ENCODE data around the gene BRI3. TPM values are rescaled to one million over a fixed set of nuclear protein-coding genes. Genes with fewer than 3 reads are reported as not detected.

The BRI3 gene
- total and polyA plus RNA-seq, 2 of the 13 experiments (the other 11 are each of a cell fraction or from before 2014, with no cell fraction given), result 54.0 to 103 TPM

DNA sequence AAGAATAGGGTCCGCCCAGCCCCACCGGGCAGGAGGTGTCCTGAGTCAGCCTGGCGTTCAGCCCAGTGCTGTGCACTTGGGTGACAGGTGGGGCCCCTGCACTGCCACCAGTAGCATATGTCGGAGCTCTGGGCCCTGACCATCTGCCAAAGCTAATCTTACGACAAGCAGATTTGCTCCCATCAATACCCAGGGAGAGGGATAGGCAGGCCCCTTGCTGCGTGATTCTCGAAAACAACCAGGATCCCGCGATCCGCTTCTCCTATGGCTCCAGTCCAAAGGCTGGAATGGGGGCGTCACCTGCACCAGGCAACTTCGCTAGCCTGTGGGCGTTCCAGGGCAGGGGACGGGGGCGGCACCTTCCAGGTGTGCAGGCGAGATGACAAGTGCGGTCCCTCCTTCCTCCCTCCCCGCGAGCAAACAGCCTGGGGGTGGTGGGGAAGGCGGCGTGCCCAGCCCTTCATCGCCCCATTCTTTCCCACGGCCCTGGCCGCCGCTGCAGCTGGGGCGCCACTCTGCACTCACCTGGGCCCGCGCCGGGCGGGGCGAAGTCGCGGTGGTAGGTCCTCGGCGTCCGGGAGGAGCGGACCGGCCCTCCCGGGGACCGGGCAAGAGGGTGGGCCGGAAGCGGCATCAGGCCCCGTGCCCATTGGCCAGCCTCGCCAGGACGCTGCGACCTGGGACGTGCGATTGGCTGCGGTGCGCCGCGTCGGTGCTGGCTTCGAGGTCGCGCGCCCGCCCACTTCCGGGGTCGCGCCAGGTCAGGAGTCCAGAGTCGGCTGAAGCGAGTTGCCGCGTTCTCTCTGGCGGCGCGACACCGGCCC is 29.7 kb upstream of the BRI3 start, which contains the start of gene TECPR1 (continued):
- TF ChIP-seq, protein P1, sequence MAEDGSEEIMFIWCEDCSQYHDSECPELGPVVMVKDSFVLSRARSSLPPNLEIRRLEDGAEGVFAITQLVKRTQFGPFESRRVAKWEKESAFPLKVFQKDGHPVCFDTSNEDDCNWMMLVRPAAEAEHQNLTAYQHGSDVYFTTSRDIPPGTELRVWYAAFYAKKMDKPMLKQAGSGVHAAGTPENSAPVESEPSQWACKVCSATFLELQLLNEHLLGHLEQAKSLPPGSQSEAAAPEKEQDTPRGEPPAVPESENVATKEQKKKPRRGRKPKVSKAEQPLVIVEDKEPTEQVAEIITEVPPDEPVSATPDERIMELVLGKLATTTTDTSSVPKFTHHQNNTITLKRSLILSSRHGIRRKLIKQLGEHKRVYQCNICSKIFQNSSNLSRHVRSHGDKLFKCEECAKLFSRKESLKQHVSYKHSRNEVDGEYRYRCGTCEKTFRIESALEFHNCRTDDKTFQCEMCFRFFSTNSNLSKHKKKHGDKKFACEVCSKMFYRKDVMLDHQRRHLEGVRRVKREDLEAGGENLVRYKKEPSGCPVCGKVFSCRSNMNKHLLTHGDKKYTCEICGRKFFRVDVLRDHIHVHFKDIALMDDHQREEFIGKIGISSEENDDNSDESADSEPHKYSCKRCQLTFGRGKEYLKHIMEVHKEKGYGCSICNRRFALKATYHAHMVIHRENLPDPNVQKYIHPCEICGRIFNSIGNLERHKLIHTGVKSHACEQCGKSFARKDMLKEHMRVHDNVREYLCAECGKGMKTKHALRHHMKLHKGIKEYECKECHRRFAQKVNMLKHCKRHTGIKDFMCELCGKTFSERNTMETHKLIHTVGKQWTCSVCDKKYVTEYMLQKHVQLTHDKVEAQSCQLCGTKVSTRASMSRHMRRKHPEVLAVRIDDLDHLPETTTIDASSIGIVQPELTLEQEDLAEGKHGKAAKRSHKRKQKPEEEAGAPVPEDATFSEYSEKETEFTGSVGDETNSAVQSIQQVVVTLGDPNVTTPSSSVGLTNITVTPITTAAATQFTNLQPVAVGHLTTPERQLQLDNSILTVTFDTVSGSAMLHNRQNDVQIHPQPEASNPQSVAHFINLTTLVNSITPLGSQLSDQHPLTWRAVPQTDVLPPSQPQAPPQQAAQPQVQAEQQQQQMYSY (CRISPR knock-in tag; IDR thresholded peaks at IDR 0.05), result peak; percentile 65
- TF ChIP-seq ZNF121 (CRISPR knock-in tag; IDR thresholded peaks at IDR 0.05) (no peak), ZSCAN22 (CRISPR knock-in tag; IDR thresholded peaks at IDR 0.05) (no peak), MAFK (conservative IDR thresholded peaks at IDR 0.05 in 1 of 2, IDR thresholded peaks at IDR 0.05 in 1 of 2; ENCODE audit: low read length in 2 of 2) (no peak), ZNF879 (CRISPR knock-in tag; IDR thresholded peaks at IDR 0.05) (no peak), ZNF674 (CRISPR knock-in tag; IDR thresholded peaks at IDR 0.05; ENCODE audit: low read depth) (no peak), CC2D1A (CRISPR knock-in tag; IDR thresholded peaks at IDR 0.05) (no peak), RCOR2 (CRISPR knock-in tag; IDR thresholded peaks at IDR 0.05) (no peak), ZSCAN30 (CRISPR knock-in tag; IDR thresholded peaks at IDR 0.05) (no peak), SSRP1 (CRISPR knock-in tag; IDR thresholded peaks at IDR 0.05) (no peak), GZF1 (CRISPR knock-in tag; IDR thresholded peaks at IDR 0.05) (no peak), LCORL (IDR thresholded peaks at IDR 0.05) (no peak), LCORL (CRISPR knock-in tag; IDR thresholded peaks at IDR 0.05) (peak; percentile 73; the same call in 1 of the 2 replicates), ELF3 (CRISPR knock-in tag; IDR thresholded peaks at IDR 0.05) (no peak; the same call in none of the 2 replicates), BCL6 (CRISPR knock-in tag; IDR thresholded peaks at IDR 0.05) (peak; percentile 28; the same call in 1 of the 2 replicates), MIER2 (CRISPR knock-in tag; IDR thresholded peaks at IDR 0.05) (0 out of 2 replicates have a peak, but pooled peaks have one; percentile 21), ZNF234 (CRISPR knock-in tag; conservative IDR thresholded peaks at IDR 0.05) (peak; percentile 91; the same call in 1 of the 2 replicates), ZNF124 (CRISPR knock-in tag; IDR thresholded peaks at IDR 0.05) (no peak), ZNF780A (CRISPR knock-in tag; IDR thresholded peaks at IDR 0.05) (no peak), CHCHD3 (CRISPR knock-in tag; IDR thresholded peaks at IDR 0.05) (no peak)
- TF ChIP-seq, protein P2, sequence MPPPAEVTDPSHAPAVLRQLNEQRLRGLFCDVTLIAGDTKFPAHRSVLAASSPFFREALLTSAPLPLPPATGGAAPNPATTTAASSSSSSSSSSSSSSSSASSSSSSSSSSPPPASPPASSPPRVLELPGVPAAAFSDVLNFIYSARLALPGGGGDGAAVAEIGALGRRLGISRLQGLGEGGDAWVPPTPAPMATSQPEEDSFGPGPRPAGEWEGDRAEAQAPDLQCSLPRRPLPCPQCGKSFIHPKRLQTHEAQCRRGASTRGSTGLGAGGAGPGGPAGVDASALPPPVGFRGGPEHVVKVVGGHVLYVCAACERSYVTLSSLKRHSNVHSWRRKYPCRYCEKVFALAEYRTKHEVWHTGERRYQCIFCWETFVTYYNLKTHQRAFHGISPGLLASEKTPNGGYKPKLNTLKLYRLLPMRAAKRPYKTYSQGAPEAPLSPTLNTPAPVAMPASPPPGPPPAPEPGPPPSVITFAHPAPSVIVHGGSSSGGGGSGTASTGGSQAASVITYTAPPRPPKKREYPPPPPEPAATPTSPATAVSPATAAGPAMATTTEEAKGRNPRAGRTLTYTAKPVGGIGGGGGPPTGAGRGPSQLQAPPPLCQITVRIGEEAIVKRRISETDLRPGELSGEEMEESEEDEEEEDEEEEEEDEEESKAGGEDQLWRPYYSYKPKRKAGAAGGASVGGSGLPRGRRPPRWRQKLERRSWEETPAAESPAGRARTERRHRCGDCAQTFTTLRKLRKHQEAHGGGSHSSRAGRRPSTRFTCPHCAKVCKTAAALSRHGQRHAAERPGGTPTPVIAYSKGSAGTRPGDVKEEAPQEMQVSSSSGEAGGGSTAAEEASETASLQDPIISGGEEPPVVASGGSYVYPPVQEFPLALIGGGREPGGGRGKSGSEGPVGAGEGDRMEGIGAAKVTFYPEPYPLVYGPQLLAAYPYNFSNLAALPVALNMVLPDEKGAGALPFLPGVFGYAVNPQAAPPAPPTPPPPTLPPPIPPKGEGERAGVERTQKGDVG (CRISPR knock-in tag; IDR thresholded peaks at IDR 0.05; ENCODE audit: borderline replicate concordance), result no peak
- TF ChIP-seq, protein P3, sequence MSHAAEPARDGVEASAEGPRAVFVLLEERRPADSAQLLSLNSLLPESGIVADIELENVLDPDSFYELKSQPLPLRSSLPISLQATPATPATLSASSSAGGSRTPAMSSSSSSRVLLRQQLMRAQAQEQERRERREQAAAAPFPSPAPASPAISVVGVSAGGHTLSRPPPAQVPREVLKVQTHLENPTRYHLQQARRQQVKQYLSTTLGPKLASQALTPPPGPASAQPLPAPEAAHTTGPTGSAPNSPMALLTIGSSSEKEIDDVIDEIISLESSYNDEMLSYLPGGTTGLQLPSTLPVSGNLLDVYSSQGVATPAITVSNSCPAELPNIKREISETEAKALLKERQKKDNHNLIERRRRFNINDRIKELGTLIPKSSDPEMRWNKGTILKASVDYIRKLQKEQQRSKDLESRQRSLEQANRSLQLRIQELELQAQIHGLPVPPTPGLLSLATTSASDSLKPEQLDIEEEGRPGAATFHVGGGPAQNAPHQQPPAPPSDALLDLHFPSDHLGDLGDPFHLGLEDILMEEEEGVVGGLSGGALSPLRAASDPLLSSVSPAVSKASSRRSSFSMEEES (CRISPR knock-in tag; IDR thresholded peaks at IDR 0.05), result no peak; the same call in 1 of the 2 replicates
- TF ChIP-seq, protein P4, sequence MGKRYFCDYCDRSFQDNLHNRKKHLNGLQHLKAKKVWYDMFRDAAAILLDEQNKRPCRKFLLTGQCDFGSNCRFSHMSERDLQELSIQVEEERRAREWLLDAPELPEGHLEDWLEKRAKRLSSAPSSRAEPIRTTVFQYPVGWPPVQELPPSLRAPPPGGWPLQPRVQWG (CRISPR knock-in tag; IDR thresholded peaks at IDR 0.05; ENCODE audit: borderline replicate concordance, low read depth), result no peak
